Loucy (cell line): ENCODE data around the gene TREX2.

Experiments
- H2AFZ ChIP-seq: fragments of 200-600 bp; sonication (generic); 2 replicates; pipeline ENCODE4 v1.6.0; 2016; ENCODE audit warnings: antibody characterized with exemption, mild to moderate bottlenecking, low read length, moderate library complexity
- H3F3A ChIP-seq: fragments of 200-600 bp; 2 replicates; pipeline ENCODE4 v1.6.0; 2016; ENCODE audit warnings: antibody characterized with exemption, low read depth, mild to moderate bottlenecking
- H3K27me3 ChIP-seq: fragments of 200-600 bp; sonication (generic); 2 replicates; pipeline ENCODE4 v1.6.1; 2014; ENCODE audit warnings: low read length, mild to moderate bottlenecking; ENCODE audit not compliant: insufficient read depth, poor library complexity, severe bottlenecking
- H3K36me3 ChIP-seq: fragments of 200-600 bp; sonication (generic); 2 replicates; pipeline ENCODE4 v1.6.1; 2016; ENCODE audit warnings: low read length; ENCODE audit not compliant: insufficient read depth
- H3K4me1 ChIP-seq: fragments of 200-600 bp; sonication (generic); 2 replicates; pipeline ENCODE4 v1.5.1; 2014; ENCODE audit warnings: low read length, mild to moderate bottlenecking; ENCODE audit not compliant: insufficient read depth, poor library complexity, severe bottlenecking
- H3K4me2 ChIP-seq: fragments of 200-600 bp; sonication (generic); 2 replicates; pipeline ENCODE4 v1.6.0; 2014; ENCODE audit warnings: antibody characterized with exemption, low read length, low read depth, mild to moderate bottlenecking; ENCODE audit not compliant: poor library complexity, severe bottlenecking
- H3K4me3 ChIP-seq: fragments of 200-600 bp; sonication (generic); 2 replicates; pipeline ENCODE4 v1.5.1; 2014; ENCODE audit warnings: low read length, mild to moderate bottlenecking, mixed read lengths; ENCODE audit not compliant: poor library complexity, severe bottlenecking
- H3K79me2 ChIP-seq: fragments of 200-600 bp; sonication (generic); 2 replicates; pipeline ENCODE4 v1.6.1; 2014; ENCODE audit warnings: low read length; ENCODE audit not compliant: insufficient read depth
- H3K9ac ChIP-seq: fragments of 200-600 bp; sonication (generic); 2 replicates; pipeline ENCODE4 v1.6.0; 2014; ENCODE audit warnings: mild to moderate bottlenecking, low read depth, low read length, moderate library complexity; ENCODE audit not compliant: poor library complexity, severe bottlenecking
- H3K9me2 ChIP-seq: fragments of 200-600 bp; sonication (generic); replicated peaks from 2 replicates; pipeline ENCODE4 v1.6.1; 2016; ENCODE audit warnings: low read depth, low read length, mixed read lengths
- H3K9me3 ChIP-seq: fragments of 200-600 bp; sonication (generic); 2 replicates; pipeline ENCODE4 v1.6.1; 2014; ENCODE audit warnings: mild to moderate bottlenecking, antibody characterized with exemption, low read length, low read depth; ENCODE audit not compliant: insufficient read depth
- H4K20me1 ChIP-seq: fragments of 200-600 bp; sonication (generic); 2 replicates; pipeline ENCODE4 v1.6.0; 2014; ENCODE audit warnings: antibody characterized with exemption, low read length, mild to moderate bottlenecking; ENCODE audit not compliant: insufficient read depth, poor library complexity, severe bottlenecking
- EZH2phosphoT487 ChIP-seq: fragments of 200-600 bp; IDR thresholded peaks from 2 replicates; pipeline ENCODE4 v1.6.1; 2018; ENCODE audit warnings: antibody characterized with exemption, mild to moderate bottlenecking, moderate library complexity, borderline replicate concordance
- TF ChIP-seq, protein P1 (sequence below): fragments of 200-600 bp; sonication (generic); conservative IDR thresholded peaks from 2 replicates; pipeline ENCODE4 v1.5.1; 2014; ENCODE audit warnings: mild to moderate bottlenecking, antibody characterized with exemption, low read length

TREX2 gene

DNA sequence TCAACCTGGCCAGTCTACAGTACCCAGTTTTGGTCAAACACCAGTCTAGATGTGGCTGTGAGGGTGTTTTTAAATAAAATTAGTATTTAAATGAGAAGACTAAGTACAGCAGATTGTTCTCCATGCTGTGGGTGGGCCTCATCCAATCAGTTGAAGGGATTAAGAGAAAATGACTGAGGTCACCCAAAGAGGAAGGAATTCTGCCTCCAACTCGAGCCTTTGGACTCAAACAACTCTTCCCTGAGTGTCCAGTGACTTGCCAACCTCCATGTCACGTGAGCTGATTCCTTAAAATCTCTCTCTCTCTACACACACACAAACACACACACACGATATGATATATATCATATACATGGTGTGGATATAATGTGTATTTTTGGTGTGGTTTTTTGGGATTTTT lies 10.0 kb downstream of the TREX2 start:
- no peaks in the 10 kb centered on the region for H3K9me2 ChIP-seq
- H3K9me3 ChIP-seq = no peaks in the 10 kb centered on the region
- no peaks in the 10 kb centered on the region for H4K20me1 ChIP-seq
- no peak overlapping the region for H2AFZ ChIP-seq
- no peaks in the 10 kb centered on the region for H3K4me1 ChIP-seq
- no peaks in the 10 kb centered on the region for H3K27me3 ChIP-seq
- no peaks in the 10 kb centered on the region for H3K36me3 ChIP-seq
- no peak overlapping the region for H3K4me3 ChIP-seq
- no peak overlapping the region for H3K9ac ChIP-seq
- H3K4me2 ChIP-seq = no peak overlapping the region
- H3F3A ChIP-seq = no peaks in the 10 kb centered on the region
- TF ChIP-seq, protein P1, sequence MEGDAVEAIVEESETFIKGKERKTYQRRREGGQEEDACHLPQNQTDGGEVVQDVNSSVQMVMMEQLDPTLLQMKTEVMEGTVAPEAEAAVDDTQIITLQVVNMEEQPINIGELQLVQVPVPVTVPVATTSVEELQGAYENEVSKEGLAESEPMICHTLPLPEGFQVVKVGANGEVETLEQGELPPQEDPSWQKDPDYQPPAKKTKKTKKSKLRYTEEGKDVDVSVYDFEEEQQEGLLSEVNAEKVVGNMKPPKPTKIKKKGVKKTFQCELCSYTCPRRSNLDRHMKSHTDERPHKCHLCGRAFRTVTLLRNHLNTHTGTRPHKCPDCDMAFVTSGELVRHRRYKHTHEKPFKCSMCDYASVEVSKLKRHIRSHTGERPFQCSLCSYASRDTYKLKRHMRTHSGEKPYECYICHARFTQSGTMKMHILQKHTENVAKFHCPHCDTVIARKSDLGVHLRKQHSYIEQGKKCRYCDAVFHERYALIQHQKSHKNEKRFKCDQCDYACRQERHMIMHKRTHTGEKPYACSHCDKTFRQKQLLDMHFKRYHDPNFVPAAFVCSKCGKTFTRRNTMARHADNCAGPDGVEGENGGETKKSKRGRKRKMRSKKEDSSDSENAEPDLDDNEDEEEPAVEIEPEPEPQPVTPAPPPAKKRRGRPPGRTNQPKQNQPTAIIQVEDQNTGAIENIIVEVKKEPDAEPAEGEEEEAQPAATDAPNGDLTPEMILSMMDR = no peak
- no peak for TF ChIP-seq EZH2phosphoT487
- H3K79me2 ChIP-seq = no peaks in the 10 kb centered on the region

DNA sequence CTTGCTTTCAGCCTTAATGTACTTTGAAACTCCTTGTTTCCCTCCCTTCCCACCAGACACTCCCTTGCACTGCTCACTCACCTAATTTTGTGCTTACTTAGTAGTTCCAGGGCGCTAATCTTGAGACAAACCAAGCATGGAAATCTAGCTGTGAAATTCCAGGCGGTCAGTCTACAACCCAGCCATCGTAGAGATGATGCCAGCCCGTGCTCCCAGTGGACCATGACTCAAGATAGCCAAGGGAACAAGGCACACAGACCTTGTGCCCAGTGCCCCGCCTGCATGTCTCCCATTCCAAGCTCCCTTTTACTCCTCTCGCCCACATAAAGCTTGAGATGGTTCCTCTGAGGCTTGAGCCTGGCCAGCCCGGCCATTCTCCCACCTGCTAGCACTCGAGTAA lies 11.1 kb downstream of the TREX2 start:
- no peaks in the 10 kb centered on the region for H3K36me3 ChIP-seq
- no peak overlapping the region for H2AFZ ChIP-seq
- no peak overlapping the region for H3K4me3 ChIP-seq
- H4K20me1 ChIP-seq = no peaks in the 10 kb centered on the region
- no peaks in the 10 kb centered on the region for H3K27me3 ChIP-seq
- TF ChIP-seq, protein P1 = no peak
- TF ChIP-seq EZH2phosphoT487 = no peak
- H3K9ac ChIP-seq = no peak overlapping the region
- no peak overlapping the region for H3K4me2 ChIP-seq
- no peaks in the 10 kb centered on the region for H3K79me2 ChIP-seq
- H3K9me2 ChIP-seq = no peaks in the 10 kb centered on the region
- no peaks in the 10 kb centered on the region for H3K9me3 ChIP-seq
- H3K4me1 ChIP-seq = no peaks in the 10 kb centered on the region
- no peaks in the 10 kb centered on the region for H3F3A ChIP-seq

DNA sequence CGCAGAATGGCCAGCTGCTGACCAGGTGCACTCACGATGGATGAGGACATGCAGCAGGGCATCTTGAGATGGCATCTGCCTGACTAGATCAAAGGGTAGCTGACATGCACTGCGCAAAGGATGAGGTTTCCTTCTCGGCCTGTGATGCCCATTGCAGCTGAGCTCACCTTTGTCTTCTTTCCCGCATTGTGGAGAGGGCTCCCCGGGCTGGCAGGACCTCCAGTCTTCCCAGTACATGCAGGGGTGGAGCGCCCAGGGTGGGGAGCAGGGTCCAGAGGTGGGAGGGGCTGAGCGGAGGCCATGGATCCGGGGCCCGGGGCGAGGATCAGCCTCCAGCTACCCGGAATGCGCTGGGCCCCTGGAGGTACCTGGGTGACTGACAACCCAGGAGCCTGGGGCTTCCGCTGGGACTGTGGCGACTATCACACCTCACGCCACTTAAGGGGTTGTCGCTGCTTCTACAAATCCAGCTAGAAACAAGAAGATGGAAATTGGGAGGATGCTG lies 12.0 kb downstream of the TREX2 start:
- no peak for TF ChIP-seq EZH2phosphoT487
- TF ChIP-seq, protein P1 = no peak
- H4K20me1 ChIP-seq = no peaks in the 10 kb centered on the region

More for the DNA sequence above, 12.0 kb downstream of the TREX2 start:
- H3K9ac ChIP-seq = no peak overlapping the region
- no peak overlapping the region for H3K4me2 ChIP-seq
- no peaks in the 10 kb centered on the region for H3K36me3 ChIP-seq
- H3F3A ChIP-seq = no peaks in the 10 kb centered on the region
- H3K79me2 ChIP-seq = no peaks in the 10 kb centered on the region
- H3K4me3 ChIP-seq = no peak overlapping the region
- no peaks in the 10 kb centered on the region for H3K4me1 ChIP-seq
- H2AFZ ChIP-seq = no peak overlapping the region
- no peaks in the 10 kb centered on the region for H3K9me2 ChIP-seq
- no peaks in the 10 kb centered on the region for H3K9me3 ChIP-seq
- no peaks in the 10 kb centered on the region for H3K27me3 ChIP-seq
